Panc1 (cell line): ENCODE data around the gene TNPO3. TPM values are rescaled to one million over a fixed set of nuclear protein-coding genes. Genes with fewer than 3 reads are reported as not detected.

Source experiments
- ATAC-seq: fragments of 200-7000 bp; cut with Tn5 transposase; 2 replicates; pipeline ENCODE4 v1.9.1; 2020; ENCODE audit warnings: mild to moderate bottlenecking, moderate library complexity
- BruUV-seq: library from RNA; stranded (reverse); fragments of 400-500 nt; replicated peaks from 2 replicates; lab custom pipeline; 2021; lab: Mats Ljungman, UMichigan
- CTCF ChIA-PET: fragments of 300-600 bp; sonication (Branson Sonifier 250); formaldehyde crosslinking; loops from one replicate; lab custom pipeline; 2022; ENCODE audit warnings: antibody characterized with exemption; lab: Charles Lee
- POLR2A ChIA-PET: fragments of 300-600 bp; sonication (Branson Sonifier 250); formaldehyde crosslinking; loops from one replicate; lab custom pipeline; 2022; ENCODE audit warnings: antibody characterized with exemption; lab: Charles Lee
- DNase-seq: peaks from one replicate; pipeline ENCODE4 v3.0.0-alpha.2; 2010; ENCODE audit warnings: low read depth, low spot score
- H3K27ac ChIP-seq: 2 replicates; pipeline ENCODE4 v1.5.1; 2011; ENCODE audit warnings: mild to moderate bottlenecking, low read length, inconsistent platforms
- H3K27me3 ChIP-seq: fragments of 200-500 bp; sonication (Bioruptor generic); 2 replicates; pipeline ENCODE4 v1.6.0; 2014; ENCODE audit warnings: low read length, inconsistent platforms; ENCODE audit not compliant: control insufficient read depth, insufficient read depth
- H3K36me3 ChIP-seq: fragments of 200-500 bp; sonication (Bioruptor generic); 2 replicates; pipeline ENCODE4 v1.5.1; 2014; ENCODE audit warnings: inconsistent platforms, mild to moderate bottlenecking, low read length, moderate library complexity; ENCODE audit not compliant: control insufficient read depth, insufficient read depth
- H3K4me1 ChIP-seq: 2 replicates; pipeline ENCODE4 v1.5.1; 2011; ENCODE audit warnings: inconsistent platforms, mild to moderate bottlenecking, low read length, moderate library complexity; ENCODE audit not compliant: control insufficient read depth, insufficient read depth
- H3K4me3 ChIP-seq, 2 experiments: 2 replicates each; pipeline ENCODE4 v1.5.1; 2011 to 2012; ENCODE audit warnings: low read depth in 2 of 2, low read length in 2 of 2, mild to moderate bottlenecking in 2 of 2, inconsistent platforms in 1 of 2, moderate library complexity in 1 of 2
- H3K9me3 ChIP-seq: fragments of 200-500 bp; sonication (Bioruptor generic); 2 replicates; pipeline ENCODE4 v1.5.1; 2014; ENCODE audit warnings: low read depth, mild to moderate bottlenecking, inconsistent platforms, low read length, moderate library complexity; ENCODE audit not compliant: control insufficient read depth, insufficient read depth
- POLR2AphosphoS5 ChIP-seq: IDR thresholded peaks from 2 replicates; pipeline ENCODE4 v1.6.1; 2012; ENCODE audit warnings: mild to moderate bottlenecking, low read depth, low read length, moderate library complexity
- SIN3A ChIP-seq: IDR thresholded peaks from 2 replicates; pipeline ENCODE4 v1.6.1; 2012; ENCODE audit warnings: low read depth, mild to moderate bottlenecking, low read length, moderate library complexity, borderline replicate concordance; ENCODE audit not compliant: insufficient read depth
- TCF7L2 ChIP-seq: IDR thresholded peaks from 2 replicates; pipeline ENCODE4 v1.6.1; 2011; ENCODE audit warnings: mild to moderate bottlenecking, low read depth, low read length, inconsistent platforms
- in situ Hi-C: cut with HindIII; loops from 2 replicates; pipeline ENCODE4 v1.10.0; 2016; ENCODE audit warnings: low sequenced_read_pairs, low pct_unique_long_range_greater_than_20kb
- intact Hi-C: fragments of 100-400 bp; cut with micrococcal nuclease; formaldehyde crosslinking; loops from one replicate; pipeline ENCODE4 v1.10.0; 2022; ENCODE audit not compliant: unreplicated experiment
- total RNA-seq: library from RNA; stranded (reverse); gene quantifications from one replicate; pipeline ENCODE4 v1.2.1, GENCODE V29; 2021; ENCODE audit not compliant: unreplicated experiment
- TF ChIP-seq, protein P1 (sequence below), 2 experiments: IDR thresholded peaks; 2 replicates each; pipeline ENCODE4 v1.6.1; 2011 to 2012; ENCODE audit warnings: low read depth in 2 of 2, control low read depth in 1 of 2, low read length in 1 of 2, mild to moderate bottlenecking in 1 of 2, moderate library complexity in 1 of 2; ENCODE audit not compliant: insufficient read depth in 1 of 2
- TF ChIP-seq, protein P2 (sequence below): fragments of 450-650 bp; IDR thresholded peaks from 2 replicates; pipeline ENCODE4 v1.5.1; 2017; ENCODE audit warnings: mild to moderate bottlenecking

Gene TNPO3
- total RNA-seq, 1 experiment from 2014 or later, result 71.8 TPM

DNA sequence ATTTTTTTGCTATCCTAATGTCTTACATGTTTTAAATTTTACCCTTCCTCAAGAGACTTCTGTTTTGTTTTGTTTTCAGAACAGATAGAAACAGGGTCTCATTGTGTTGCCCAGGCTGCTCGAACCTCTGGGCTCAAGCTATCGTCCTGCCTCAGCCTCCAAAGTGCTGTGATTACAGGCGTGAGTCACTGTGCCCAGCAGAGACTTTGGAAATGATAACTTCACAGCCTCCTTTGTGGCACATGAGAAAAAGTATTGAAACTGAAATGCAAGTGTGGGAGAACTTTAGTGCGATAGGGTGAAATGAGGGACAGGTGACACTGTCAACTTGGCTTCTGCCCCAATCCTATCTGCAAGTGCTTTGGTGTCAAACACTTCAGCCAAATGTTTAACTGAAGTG lies 95.6 kb downstream of the TNPO3 start:
- POLR2A ChIA-PET, result interaction anchor here (0.6 kb wide), 1 partner anchor 592 kb away, joined by 5 read pairs; no protein-coding TSS in a partner anchor
- Histone ChIP-seq H3K27ac (no peak overlapping the region), H3K4me1 (no peaks in the 10 kb centered on the region), H3K27me3 (no peaks in the 10 kb centered on the region), H3K9me3 (no peaks in the 10 kb centered on the region), H3K4me3 (no peak overlapping the region), H3K36me3 (peaks cover 37% of the 10 kb centered on the region)
- in situ Hi-C loops, result no loop called here
- no TSS peak for BruUV-seq
- intact Hi-C loops, result no loop called here
- no peak for DNase-seq
- CTCF ChIA-PET, result no interaction called here
- ATAC-seq, result no peak
- TF ChIP-seq SIN3A, result no peak
- TF ChIP-seq TCF7L2, result no peak
- TF ChIP-seq, protein P1, sequence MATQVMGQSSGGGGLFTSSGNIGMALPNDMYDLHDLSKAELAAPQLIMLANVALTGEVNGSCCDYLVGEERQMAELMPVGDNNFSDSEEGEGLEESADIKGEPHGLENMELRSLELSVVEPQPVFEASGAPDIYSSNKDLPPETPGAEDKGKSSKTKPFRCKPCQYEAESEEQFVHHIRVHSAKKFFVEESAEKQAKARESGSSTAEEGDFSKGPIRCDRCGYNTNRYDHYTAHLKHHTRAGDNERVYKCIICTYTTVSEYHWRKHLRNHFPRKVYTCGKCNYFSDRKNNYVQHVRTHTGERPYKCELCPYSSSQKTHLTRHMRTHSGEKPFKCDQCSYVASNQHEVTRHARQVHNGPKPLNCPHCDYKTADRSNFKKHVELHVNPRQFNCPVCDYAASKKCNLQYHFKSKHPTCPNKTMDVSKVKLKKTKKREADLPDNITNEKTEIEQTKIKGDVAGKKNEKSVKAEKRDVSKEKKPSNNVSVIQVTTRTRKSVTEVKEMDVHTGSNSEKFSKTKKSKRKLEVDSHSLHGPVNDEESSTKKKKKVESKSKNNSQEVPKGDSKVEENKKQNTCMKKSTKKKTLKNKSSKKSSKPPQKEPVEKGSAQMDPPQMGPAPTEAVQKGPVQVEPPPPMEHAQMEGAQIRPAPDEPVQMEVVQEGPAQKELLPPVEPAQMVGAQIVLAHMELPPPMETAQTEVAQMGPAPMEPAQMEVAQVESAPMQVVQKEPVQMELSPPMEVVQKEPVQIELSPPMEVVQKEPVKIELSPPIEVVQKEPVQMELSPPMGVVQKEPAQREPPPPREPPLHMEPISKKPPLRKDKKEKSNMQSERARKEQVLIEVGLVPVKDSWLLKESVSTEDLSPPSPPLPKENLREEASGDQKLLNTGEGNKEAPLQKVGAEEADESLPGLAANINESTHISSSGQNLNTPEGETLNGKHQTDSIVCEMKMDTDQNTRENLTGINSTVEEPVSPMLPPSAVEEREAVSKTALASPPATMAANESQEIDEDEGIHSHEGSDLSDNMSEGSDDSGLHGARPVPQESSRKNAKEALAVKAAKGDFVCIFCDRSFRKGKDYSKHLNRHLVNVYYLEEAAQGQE (IDR thresholded peaks at IDR 0.05; ENCODE audit: insufficient read depth in 1 of 2, low read depth in 2 of 2, low read length in 1 of 2), result no peak
- TF ChIP-seq POLR2AphosphoS5, result no peak
- TF ChIP-seq, protein P2, sequence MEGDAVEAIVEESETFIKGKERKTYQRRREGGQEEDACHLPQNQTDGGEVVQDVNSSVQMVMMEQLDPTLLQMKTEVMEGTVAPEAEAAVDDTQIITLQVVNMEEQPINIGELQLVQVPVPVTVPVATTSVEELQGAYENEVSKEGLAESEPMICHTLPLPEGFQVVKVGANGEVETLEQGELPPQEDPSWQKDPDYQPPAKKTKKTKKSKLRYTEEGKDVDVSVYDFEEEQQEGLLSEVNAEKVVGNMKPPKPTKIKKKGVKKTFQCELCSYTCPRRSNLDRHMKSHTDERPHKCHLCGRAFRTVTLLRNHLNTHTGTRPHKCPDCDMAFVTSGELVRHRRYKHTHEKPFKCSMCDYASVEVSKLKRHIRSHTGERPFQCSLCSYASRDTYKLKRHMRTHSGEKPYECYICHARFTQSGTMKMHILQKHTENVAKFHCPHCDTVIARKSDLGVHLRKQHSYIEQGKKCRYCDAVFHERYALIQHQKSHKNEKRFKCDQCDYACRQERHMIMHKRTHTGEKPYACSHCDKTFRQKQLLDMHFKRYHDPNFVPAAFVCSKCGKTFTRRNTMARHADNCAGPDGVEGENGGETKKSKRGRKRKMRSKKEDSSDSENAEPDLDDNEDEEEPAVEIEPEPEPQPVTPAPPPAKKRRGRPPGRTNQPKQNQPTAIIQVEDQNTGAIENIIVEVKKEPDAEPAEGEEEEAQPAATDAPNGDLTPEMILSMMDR, result no peak

GRCh38 chr7:128955981-128956380 lies 98.9 kb downstream of the TNPO3 start:
- ATAC-seq (no peak), DNase-seq (no peak)
- ChIA-PET POLR2A (interaction anchor here (0.5 kb wide), 1 partner anchor 584 kb away, joined by 4 read pairs; no protein-coding TSS in a partner anchor), CTCF (no interaction called here)
- Histone ChIP-seq H3K4me3 (no peak overlapping the region), H3K27me3 (no peaks in the 10 kb centered on the region), H3K9me3 (no peaks in the 10 kb centered on the region), H3K36me3 (peaks cover 44% of the 10 kb centered on the region), H3K27ac (no peak overlapping the region), H3K4me1 (no peaks in the 10 kb centered on the region)
- intact Hi-C loops (no loop called here), in situ Hi-C loops (no loop called here)
- no TSS peak for BruUV-seq
- TF ChIP-seq, protein P2, result no peak
- TF ChIP-seq, protein P1 (IDR thresholded peaks at IDR 0.05; ENCODE audit: insufficient read depth in 1 of 2, low read depth in 2 of 2, low read length in 1 of 2), result no peak
- TF ChIP-seq SIN3A, result no peak
- no peak for TF ChIP-seq POLR2AphosphoS5
- TF ChIP-seq TCF7L2, result no peak
